ENCODE data around the gene CALM1.

- no peak for TF ChIP-seq CTCF (IDR thresholded peaks at IDR 0.05; ENCODE audit: low read length)
- no peak for TF ChIP-seq EZH2 (IDR thresholded peaks at IDR 0.05; ENCODE audit: borderline replicate concordance, low read length)
Observed at GRCh38 chr14:90452366-90452765, 55.5 kb downstream of the CALM1 start.
